Nucleus accumbens (tissue), 56 donors: ENCODE measurements around the gene IFNL4.
"Not testable (repeated sequence)": the region's sequence is repeated elsewhere in the genome, so short reads cannot be mapped to it uniquely, and the experiment has no call there.

ENCODE experiments used
- DNase-seq, 56 donors: peaks; one replicate each; lab custom pipeline; 2025; lab: John Stamatoyannopoulos, UW

The IFNL4 gene

DNA sequence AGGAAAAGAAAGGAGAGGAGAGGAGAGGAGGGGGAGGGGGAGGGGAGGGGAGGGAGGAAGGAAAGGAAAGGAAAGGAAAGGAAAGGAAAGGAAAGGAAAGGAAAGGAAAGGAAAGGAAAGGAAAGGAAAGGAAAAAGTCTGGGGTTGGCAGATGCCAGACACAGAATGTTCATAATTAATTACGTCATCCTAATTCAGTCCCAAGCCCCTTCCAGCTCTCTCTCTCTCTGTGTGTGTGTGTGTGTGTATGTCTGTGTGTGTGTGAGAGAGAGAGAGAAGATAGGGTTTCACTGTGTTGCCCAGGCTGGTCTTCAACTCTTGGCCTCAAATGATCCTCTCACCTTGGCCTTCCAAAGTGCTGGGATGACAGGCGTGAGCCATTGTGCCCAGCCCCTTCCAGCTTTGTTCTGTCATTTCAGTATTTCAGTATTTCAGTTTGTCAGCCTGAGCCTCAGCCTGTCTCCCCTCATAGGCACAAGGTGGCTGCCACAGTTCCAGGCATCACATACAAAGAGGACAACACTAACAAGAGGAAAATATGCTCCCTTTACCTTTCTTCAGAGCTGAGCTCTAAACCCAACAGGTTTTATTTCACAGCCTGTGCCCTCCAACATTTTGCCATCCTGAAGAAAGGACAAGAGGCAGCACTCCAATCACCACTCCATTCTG lies 18.4 kb downstream of the IFNL4 start:
- DNase-seq: no peak

DNA sequence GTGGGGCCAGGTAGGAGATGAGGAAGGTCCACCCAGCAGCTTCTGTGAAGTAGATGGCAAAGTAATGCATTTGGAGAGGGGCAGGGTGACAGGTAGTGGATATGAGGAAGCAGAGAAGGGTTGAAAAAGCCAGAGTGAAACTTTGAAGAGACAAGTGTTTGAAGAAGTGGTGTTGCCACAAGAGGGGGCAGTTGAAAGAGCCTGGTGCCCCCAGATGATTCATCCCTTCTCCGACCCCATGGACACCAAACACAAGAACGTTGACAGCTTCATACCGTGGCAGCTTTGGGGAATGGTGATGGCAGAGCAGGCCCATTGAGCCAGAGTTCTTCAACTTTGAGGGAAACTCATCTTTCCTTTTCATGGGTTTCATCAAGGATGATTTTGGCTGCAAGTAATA lies 23.7 kb downstream of the IFNL4 start:
- no peak for DNase-seq

- DNase-seq: no peak
These were observed 24.9 kb downstream of the IFNL4 start for GRCh38 chr19:39223703-39224279.

DNA sequence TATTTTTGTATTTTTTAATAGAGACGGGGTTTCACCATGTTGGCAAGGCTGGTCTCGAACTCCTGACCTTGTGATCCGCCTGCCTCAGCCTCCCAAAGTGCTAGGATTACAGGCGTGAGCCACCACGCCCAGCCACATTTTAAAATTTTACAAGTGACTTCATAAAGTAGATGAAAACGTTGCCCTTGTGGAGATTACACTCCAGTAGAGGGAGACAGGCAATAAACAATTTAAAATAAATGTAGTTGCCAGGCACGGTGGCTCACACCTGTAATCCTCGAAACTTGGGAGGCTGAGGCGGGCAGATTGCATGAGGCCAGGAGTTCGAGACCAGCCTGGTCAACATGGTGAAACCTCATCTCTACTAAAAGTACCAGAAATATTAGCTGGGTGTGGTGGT lies 29.5 kb downstream of the IFNL4 start:
- not testable (repeated sequence) for DNase-seq

- DNase-seq: no peak
These were observed 30.2 kb downstream of the IFNL4 start for GRCh38 chr19:39218230-39219007.

DNA sequence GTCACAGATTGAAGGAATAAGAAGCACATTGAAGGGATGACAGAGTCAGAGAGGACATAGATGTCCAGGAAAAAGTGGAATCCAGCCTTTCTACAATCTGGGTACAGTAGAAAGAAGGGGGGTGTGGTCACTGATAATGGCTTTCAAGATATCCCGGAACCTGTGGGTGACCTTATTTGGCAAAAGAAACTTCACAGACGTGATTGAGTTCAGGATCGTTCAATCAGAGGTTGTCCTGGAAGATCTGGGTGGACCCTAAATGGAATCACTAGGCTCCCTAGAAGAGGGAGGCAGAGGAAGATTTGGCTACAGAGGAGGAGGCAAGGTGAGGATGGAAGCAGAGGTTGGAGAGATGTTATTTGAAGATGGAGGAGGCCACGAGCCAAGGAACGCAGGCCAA lies 31.6 kb downstream of the IFNL4 start:
- no peak for DNase-seq

GRCh38 chr19:39215323-39215722 lies 33.3 kb downstream of the IFNL4 start:
- DNase-seq: not testable (repeated sequence)

- DNase-seq: peak in 1 of 56 donors; percentile 4
These were observed 36.3 kb downstream of the IFNL4 start for GRCh38 chr19:39212375-39212742.

DNA sequence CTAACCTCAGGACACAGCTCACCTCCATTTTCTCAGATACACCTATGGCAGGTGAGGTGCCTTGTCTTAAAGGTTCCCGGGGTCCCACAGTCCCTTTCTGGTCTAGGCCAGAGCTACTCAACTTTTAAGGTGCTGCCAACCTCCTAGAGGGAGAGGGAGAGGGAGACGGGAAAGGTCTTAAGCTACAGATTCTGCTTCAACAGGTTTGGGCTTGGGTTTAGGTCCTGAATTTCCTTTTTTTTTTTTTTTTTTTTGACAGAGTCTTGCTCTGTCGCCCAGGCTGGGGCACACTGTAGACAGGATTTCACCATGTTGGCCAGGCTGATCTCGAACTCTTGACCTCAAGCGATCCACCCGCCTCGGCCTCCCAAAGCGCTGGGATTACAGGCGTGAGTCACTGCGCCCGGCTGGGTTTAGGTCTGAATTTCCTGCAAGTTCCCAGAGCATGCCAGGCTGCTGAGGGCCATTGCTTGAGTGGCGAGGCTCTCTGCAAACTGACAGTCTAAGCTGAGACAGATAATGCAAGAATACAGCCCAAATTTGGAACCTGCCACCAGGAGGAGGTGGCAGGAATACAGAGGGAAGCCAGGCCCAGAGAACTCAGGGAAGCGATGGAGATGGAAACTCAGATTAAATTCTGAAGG lies 36.8 kb downstream of the IFNL4 start:
- no peak for DNase-seq

DNA sequence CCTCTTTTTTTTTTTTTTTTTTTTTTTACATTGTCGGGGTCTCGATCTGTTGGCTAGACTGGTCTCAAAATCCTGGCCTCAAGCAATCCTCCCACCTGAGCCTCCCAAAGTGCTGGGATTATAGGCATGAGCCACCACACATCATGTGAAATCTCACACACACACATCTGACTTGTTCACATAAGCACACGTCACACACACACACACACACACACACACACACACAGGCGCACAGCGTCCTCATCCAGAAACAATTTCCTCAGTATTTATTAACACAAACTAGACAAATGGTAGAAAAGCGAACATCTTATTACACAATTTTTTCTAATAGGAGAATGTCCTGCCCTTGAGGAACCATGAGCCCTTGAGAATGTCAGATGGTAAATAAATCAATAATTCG lies 39.5 kb downstream of the IFNL4 start:
- no peak for DNase-seq

- DNase-seq: no peak
These were observed 40.4 kb downstream of the IFNL4 start for GRCh38 chr19:39208175-39208795.

GRCh38 chr19:39207293-39207836 lies 41.3 kb downstream of the IFNL4 start:
- DNase-seq: no peak

DNA sequence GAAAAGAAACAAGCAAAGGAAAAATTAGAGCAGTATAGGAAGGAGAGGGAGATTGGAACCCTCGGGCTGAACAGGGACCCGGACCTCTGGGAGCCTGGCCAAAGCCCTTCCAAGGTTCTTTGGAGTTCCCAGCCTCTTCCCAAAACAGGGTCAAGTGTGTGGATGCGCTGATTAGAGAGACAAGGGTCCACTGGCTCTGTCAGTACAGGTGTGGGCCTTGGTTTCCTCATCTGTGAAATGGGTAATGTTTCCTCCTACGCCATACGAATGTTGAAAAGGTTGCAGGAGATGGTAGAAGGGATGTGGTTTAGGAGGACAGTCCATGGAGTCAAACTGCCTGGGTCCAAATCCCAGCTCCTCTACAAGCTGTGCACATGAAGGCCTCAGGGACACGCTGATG lies 42.5 kb downstream of the IFNL4 start:
- DNase-seq: no peak

GRCh38 chr19:39205449-39205764 lies 43.2 kb downstream of the IFNL4 start:
- no peak for DNase-seq

GRCh38 chr19:39203372-39204341 lies 45.0 kb downstream of the IFNL4 start, which contains the start of gene SYCN:
TSS of gene SYCN (minus strand) at chr19:39204263. CDS start at chr19:39204254, 9 bp downstream.
- DNase-seq: no peak

DNA sequence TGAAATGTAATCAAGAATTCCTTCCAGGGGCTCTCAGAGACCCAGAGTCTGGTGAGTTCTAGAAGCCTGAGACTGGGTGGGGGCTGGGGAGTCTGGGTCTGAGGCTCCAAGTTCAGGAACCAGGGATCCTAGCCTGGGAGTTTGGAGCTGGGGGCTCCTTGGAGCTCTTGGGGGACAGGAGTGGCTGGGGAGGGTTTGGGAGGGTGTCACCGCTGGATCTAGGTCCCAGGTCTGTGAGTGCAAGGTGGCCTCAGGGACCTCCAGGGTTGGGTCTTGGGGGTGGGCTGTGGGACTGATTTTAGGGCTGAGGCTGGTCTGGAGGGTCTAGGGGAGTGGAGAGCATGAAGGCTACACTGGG lies 45.7 kb downstream of the IFNL4 start:
- no peak for DNase-seq

DNA sequence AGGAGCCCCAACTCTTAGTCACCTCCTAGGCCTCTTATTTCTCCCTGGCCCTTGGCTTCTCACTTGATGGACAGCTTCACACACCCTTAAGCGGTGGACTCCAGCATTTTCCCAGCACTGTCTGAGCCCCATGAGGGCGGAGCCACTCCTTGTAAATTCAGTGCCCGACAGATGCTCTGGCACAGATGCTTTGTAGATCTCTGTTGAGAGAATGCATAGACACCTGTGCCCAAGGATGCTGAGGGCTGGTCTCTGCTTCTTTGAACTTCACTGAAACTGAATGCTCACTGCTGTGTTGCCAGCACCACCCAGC lies 47.9 kb downstream of the IFNL4 start:
- DNase-seq: no peak

DNA sequence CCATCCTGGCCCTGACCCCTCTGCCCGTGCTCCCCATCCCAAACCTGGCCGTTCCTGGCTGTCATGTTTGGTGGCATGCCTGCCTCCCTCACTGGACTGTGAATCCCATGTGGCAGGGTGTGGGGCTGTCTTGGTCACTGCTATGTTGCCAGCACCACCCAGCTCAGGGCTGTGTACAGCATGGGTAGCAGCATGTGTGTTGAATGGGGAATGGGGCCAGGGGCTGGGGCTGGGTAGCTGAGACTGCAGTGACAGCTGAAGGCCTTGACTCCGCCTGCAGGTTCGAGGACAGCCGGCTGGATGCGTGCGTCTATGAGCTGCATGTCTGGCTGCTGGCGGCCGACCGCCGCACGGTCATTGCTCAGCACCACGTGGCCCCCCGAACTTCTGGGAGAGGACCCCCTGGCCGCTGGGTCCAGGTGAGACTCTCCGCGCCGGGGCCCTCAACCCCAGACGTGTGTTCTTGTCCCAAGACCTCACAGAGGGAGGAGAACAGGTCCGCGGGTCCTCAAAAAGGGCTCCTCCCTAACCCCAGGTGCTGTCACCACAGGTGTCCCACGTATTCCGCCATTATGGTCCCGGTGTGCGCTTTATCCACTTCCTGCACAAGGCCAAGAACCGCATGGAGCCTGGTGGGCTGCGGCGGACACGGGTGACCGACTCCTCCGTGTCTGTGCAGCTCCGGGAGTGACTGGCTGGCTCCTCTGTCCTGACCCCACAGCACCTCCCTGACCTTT lies 48.4 kb downstream of the IFNL4 start:
- no peak for DNase-seq

GRCh38 chr19:39199025-39199424 lies 49.6 kb downstream of the IFNL4 start:
- peak in 48 of 56 donors; percentile 4 to 79 (median 45) for DNase-seq
